Measurements from ENCODE around the gene UNC45A. TPM values are rescaled to one million over a fixed set of nuclear protein-coding genes. Genes with fewer than 3 reads are reported as not detected.

UNC45A gene
- total RNA-seq, 4 donors from 2014 or later: 26.3 to 59.3 (median 43.9) TPM

DNA sequence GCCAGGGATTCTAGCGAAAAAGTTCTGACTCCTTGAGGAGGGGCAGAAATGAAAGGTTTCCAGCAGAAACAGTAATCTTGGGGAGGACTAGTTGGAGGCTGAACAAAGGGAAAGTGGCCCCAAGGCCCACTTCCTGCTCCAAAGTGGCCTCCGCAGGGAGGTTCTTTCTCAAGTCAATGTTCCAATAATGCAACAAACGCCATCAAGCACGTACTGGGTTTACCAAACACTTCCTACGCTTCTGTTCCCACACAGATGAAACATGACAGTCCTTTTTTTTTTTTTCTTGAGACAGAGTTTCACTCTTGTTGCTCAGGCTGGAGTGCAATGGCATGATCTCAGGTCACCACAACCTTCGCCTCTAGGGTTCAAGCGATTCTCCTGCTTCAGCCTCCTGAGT, 10.0 kb downstream of the UNC45A start:
- no peak for DNase-seq
- intact Hi-C loops (cut with DNase I): no loop called here
- Histone ChIP-seq H3K36me3 (peaks cover 80 to 85% of the 10 kb centered on the region in 2 donors), H3K27ac (no peak overlapping the region), H3K27me3 (no peaks in the 10 kb centered on the region), H3K4me1 (no peaks in the 10 kb centered on the region), H3K9me3 (no peaks in the 10 kb centered on the region), H3K4me3 (replicated peaks in 1 of 3) (no peak overlapping the region)
- WGBS, 2 donors: 96 to 98% methylated on average over 7 of the region's 7 CpGs
- TF ChIP-seq, protein P1, sequence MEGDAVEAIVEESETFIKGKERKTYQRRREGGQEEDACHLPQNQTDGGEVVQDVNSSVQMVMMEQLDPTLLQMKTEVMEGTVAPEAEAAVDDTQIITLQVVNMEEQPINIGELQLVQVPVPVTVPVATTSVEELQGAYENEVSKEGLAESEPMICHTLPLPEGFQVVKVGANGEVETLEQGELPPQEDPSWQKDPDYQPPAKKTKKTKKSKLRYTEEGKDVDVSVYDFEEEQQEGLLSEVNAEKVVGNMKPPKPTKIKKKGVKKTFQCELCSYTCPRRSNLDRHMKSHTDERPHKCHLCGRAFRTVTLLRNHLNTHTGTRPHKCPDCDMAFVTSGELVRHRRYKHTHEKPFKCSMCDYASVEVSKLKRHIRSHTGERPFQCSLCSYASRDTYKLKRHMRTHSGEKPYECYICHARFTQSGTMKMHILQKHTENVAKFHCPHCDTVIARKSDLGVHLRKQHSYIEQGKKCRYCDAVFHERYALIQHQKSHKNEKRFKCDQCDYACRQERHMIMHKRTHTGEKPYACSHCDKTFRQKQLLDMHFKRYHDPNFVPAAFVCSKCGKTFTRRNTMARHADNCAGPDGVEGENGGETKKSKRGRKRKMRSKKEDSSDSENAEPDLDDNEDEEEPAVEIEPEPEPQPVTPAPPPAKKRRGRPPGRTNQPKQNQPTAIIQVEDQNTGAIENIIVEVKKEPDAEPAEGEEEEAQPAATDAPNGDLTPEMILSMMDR (IDR thresholded peaks at IDR 0.05): no peak
- TF ChIP-seq POLR2A (IDR thresholded peaks at IDR 0.05): no peak

DNA sequence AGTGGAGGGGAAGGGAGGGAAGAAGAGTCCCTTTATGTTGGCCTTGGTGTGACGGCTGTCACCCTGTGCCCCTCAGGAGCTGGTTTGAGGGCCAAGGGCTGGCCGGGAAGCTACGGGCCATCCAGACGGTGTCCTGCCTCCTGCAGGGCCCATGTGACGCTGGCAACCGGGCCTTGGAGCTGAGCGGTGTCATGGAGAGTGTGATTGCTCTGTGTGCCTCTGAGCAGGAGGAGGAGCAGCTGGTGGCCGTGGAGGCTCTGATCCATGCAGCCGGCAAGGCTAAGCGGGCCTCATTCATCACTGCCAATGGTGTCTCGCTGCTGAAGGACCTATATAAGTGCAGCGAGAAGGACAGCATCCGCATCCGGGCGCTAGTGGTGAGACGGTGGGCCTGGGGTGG, 11.5 kb downstream of the UNC45A start:
- no peak overlapping the region for H3K27ac ChIP-seq
- H3K4me1 ChIP-seq: no peaks in the 10 kb centered on the region
- H3K27me3 ChIP-seq: no peaks in the 10 kb centered on the region
- H3K9me3 ChIP-seq: no peaks in the 10 kb centered on the region
- DNase-seq: no peak
- TF ChIP-seq, protein P1 (IDR thresholded peaks at IDR 0.05): no peak
- no peak for TF ChIP-seq POLR2A (IDR thresholded peaks at IDR 0.05)
- intact Hi-C loops (cut with DNase I): no loop called here
- no peak overlapping the region for H3K4me3 ChIP-seq (replicated peaks in 1 of 3)
- H3K36me3 ChIP-seq: peaks cover 78 to 81% of the 10 kb centered on the region in 2 donors
- 84 to 93% methylated on average over 14 to 15 of the region's 16 CpGs for WGBS, 2 donors

DNA sequence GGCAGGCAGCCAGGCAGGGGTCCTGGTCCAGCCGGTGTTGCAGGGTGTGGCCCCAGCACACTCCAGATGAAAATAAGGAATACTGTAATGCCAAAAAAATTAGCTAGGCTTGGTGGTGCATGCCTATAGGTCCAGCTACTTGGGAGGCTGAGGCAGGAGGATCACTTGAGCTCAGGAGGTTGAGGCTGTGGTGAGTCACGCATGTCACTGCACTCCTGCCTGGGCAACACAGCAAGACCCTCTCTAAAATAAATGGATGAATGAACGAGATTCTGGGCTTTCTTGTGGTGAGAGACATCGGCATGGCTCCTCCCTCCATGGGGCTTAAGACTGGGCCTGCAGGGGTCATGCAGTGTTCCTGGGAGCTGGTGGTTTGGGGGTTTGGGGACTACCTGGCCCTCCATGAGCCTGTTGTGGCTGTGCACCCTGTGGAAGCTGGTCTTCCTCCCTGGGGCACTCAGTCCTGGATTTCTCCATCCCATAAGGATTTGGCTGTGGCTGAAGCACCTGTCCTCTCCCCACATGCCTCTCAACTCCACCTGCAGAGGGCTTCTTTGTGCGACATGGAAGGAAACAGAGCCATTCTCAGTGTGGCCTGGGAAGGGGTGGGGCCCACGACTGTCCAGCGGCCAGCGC, 12.0 kb downstream of the UNC45A start:
- peaks cover 79 to 81% of the 10 kb centered on the region in 2 donors for H3K36me3 ChIP-seq
- H3K27me3 ChIP-seq: no peaks in the 10 kb centered on the region
- H3K4me3 ChIP-seq (replicated peaks in 1 of 3): no peak overlapping the region
- intact Hi-C loops (cut with DNase I): no loop called here
- TF ChIP-seq, protein P1 (IDR thresholded peaks at IDR 0.05): no peak
- no peak for TF ChIP-seq POLR2A (IDR thresholded peaks at IDR 0.05)
- 86 to 90% methylated on average over 6 to 8 of the region's 8 CpGs for WGBS, 2 donors
- DNase-seq: no peak
- no peak overlapping the region for H3K27ac ChIP-seq
- H3K9me3 ChIP-seq: no peaks in the 10 kb centered on the region
- H3K4me1 ChIP-seq: no peaks in the 10 kb centered on the region

DNA sequence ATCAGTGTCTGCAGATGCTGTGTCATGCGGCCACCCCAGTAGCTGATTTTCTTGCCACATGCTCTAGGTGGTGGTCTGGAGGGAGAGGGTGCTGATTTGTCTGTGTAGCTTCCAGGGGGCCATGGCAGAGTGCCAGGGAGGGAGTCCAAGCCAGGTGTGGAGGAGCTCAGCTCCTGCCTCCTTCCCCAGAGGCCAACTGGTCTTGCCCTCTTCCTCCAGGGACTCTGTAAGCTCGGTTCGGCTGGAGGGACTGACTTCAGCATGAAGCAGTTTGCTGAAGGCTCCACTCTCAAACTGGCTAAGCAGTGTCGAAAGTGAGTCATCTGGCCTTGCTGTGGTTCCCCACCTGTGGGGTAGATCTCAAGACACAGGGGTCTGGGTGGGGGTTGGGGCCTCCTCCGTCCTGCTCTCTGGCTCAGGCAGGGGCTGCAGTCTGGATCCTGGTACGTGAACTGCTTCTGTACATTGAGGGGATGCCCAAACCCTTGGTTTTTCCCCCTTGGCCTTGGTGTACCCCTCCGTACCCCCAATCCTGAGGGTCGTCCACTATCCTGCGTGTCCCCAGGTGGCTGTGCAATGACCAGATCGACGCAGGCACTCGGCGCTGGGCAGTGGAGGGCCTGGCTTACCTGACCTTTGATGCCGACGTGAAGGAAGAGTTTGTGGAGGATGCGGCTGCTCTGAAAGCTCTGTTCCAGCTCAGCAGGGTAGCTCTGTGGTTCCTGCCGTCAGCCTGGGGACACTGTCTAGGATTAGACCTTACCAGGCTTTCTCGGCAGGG, 12.7 kb downstream of the UNC45A start:
- H3K4me1 ChIP-seq: no peaks in the 10 kb centered on the region
- no peak for DNase-seq
- H3K9me3 ChIP-seq: no peaks in the 10 kb centered on the region
- H3K4me3 ChIP-seq (replicated peaks in 1 of 3): no peak overlapping the region
- H3K27me3 ChIP-seq: no peaks in the 10 kb centered on the region
- intact Hi-C loops (cut with DNase I): no loop called here
- H3K36me3 ChIP-seq: peaks cover 72 to 81% of the 10 kb centered on the region in 2 donors
- WGBS, 2 donors: 96 to 97% methylated on average over 15 to 16 of the region's 18 CpGs
- TF ChIP-seq POLR2A (IDR thresholded peaks at IDR 0.05): no peak
- TF ChIP-seq, protein P1 (IDR thresholded peaks at IDR 0.05): no peak
- H3K27ac ChIP-seq: no peak overlapping the region

DNA sequence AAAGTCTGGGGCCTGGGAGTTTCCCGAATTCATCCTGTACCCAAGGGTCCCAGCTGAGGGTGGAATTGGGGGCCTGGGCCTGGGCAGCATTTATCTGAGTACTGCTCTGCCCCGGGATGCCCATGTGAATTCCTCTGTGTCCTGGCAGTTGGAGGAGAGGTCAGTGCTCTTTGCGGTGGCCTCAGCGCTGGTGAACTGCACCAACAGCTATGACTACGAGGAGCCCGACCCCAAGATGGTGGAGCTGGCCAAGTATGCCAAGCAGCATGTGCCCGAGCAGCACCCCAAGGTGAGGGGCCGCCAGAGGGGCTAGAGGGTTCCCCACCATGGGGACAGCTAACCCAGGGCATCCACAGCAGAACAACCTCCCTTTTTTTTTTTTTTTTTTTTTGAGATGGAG, 13.4 kb downstream of the UNC45A start:
- Histone ChIP-seq H3K27me3 (no peaks in the 10 kb centered on the region), H3K9me3 (no peaks in the 10 kb centered on the region), H3K27ac (no peak overlapping the region), H3K4me1 (no peaks in the 10 kb centered on the region), H3K4me3 (replicated peaks in 1 of 3) (no peak overlapping the region), H3K36me3 (peaks cover 65 to 74% of the 10 kb centered on the region in 2 donors)
- WGBS, 2 donors: 93 to 94% methylated on average over 6 to 8 of the region's 8 CpGs
- TF ChIP-seq, protein P1 (IDR thresholded peaks at IDR 0.05): no peak
- no peak for TF ChIP-seq POLR2A (IDR thresholded peaks at IDR 0.05)
- no peak for DNase-seq
- intact Hi-C loops (cut with DNase I): no loop called here

All from thyroid gland (tissue), 4 donors.